Mesenchymal stem cell (in vitro differentiated cells and primary cell): ENCODE results near the gene CEP170.
"Not testable (repeated sequence)": the region's sequence is repeated elsewhere in the genome, so short reads cannot be mapped to it uniquely, and the experiment has no call there.

Experiments used
- DNase-seq: peaks from one replicate; pipeline ENCODE4 v3.0.0-alpha.2; 2013
- H2AFZ ChIP-seq: one replicate; pipeline ENCODE4 v1.6.1; 2013; ENCODE audit warnings: low read depth, mild to moderate bottlenecking, control low read depth, inconsistent platforms, low read length, moderate library complexity
- H2AK5ac ChIP-seq: 2 replicates; pipeline ENCODE4 v1.6.1; 2013; ENCODE audit warnings: low read length, moderate library complexity, mild to moderate bottlenecking, inconsistent platforms; ENCODE audit not compliant: severe bottlenecking
- H2BK120ac ChIP-seq: one replicate; pipeline ENCODE4 v1.6.1; 2013; ENCODE audit warnings: low read depth, mild to moderate bottlenecking, inconsistent platforms, low read length, moderate library complexity
- H2BK12ac ChIP-seq, 2 experiments: one replicate each; pipeline ENCODE4 v1.6.1; 2013; ENCODE audit warnings: inconsistent platforms in 2 of 2, low read length in 2 of 2, mild to moderate bottlenecking in 2 of 2, moderate library complexity in 2 of 2, control low read depth in 1 of 2
- H2BK15ac ChIP-seq: one replicate; pipeline ENCODE4 v1.6.1; 2013; ENCODE audit warnings: mild to moderate bottlenecking, low read depth, inconsistent platforms; ENCODE audit not compliant: poor library complexity, severe bottlenecking
- H2BK5ac ChIP-seq: 2 replicates; pipeline ENCODE4 v1.6.1; 2013; ENCODE audit warnings: low read depth, mild to moderate bottlenecking, low read length, control low read depth, inconsistent platforms; ENCODE audit not compliant: poor library complexity, severe bottlenecking
- H3K14ac ChIP-seq, 2 experiments: one replicate each; pipeline ENCODE4 v1.6.1; 2013; ENCODE audit warnings: inconsistent platforms in 2 of 2, low read length in 2 of 2, control low read depth in 1 of 2, mild to moderate bottlenecking in 1 of 2, moderate library complexity in 1 of 2
- H3K18ac ChIP-seq, 2 experiments: one replicate each; pipeline ENCODE4 v1.6.1; 2013; ENCODE audit warnings: inconsistent platforms in 2 of 2, low read length in 2 of 2, control low read depth in 1 of 2, low read depth in 1 of 2, mild to moderate bottlenecking in 1 of 2
- H3K23ac ChIP-seq, 2 experiments: one replicate each; pipeline ENCODE4 v1.6.1; 2013; ENCODE audit warnings: inconsistent platforms in 2 of 2, low read length in 2 of 2, mild to moderate bottlenecking in 2 of 2, moderate library complexity in 2 of 2, control low read depth in 1 of 2
- H3K27ac ChIP-seq: 2 replicates; pipeline ENCODE4 v1.5.1; 2013; ENCODE audit warnings: mild to moderate bottlenecking, moderate library complexity, low read length, control low read depth, inconsistent platforms; ENCODE audit not compliant: poor library complexity, severe bottlenecking
- H3K27me3 ChIP-seq, 2 experiments: 2 replicates each; pipeline versions ENCODE4 v1.6.1 to v1.7.0; 2013; ENCODE audit warnings: low read length in 2 of 2, mild to moderate bottlenecking in 2 of 2, moderate library complexity in 2 of 2, control low read depth in 1 of 2, inconsistent platforms in 1 of 2; ENCODE audit not compliant: control insufficient read depth in 1 of 2, insufficient read depth in 1 of 2
- H3K36me3 ChIP-seq, 2 experiments: 2 replicates each; pipeline versions ENCODE4 v1.6.1 to v1.7.0; 2013; ENCODE audit warnings: low read length in 2 of 2, control low read depth in 1 of 2, inconsistent platforms in 1 of 2, low read depth in 1 of 2, mild to moderate bottlenecking in 1 of 2; ENCODE audit not compliant: insufficient read depth in 2 of 2, control insufficient read depth in 1 of 2
- H3K4ac ChIP-seq, 2 experiments: one replicate each; pipeline ENCODE4 v1.6.1; 2013; ENCODE audit warnings: inconsistent platforms in 2 of 2, low read length in 2 of 2, mild to moderate bottlenecking in 2 of 2, moderate library complexity in 2 of 2, control low read depth in 1 of 2, low read depth in 1 of 2
- H3K4me1 ChIP-seq: 2 replicates; pipeline ENCODE4 v1.6.1; 2013; ENCODE audit warnings: low read depth, low read length, control low read depth; ENCODE audit not compliant: control insufficient read depth, insufficient read depth
- H3K4me2 ChIP-seq: 2 replicates; pipeline ENCODE4 v1.6.1; 2013; ENCODE audit warnings: low read length, mild to moderate bottlenecking, inconsistent platforms; ENCODE audit not compliant: poor library complexity, severe bottlenecking
- H3K4me3 ChIP-seq, 2 experiments: 2 replicates each; pipeline versions ENCODE4 v1.5.1 to v1.7.0; 2013; ENCODE audit warnings: low read length in 2 of 2, mild to moderate bottlenecking in 2 of 2, control low read depth in 1 of 2, low read depth in 1 of 2; ENCODE audit not compliant: insufficient read depth in 1 of 2
- H3K79me1 ChIP-seq: replicated peaks from 2 replicates; pipeline ENCODE4 v1.6.1; 2013; ENCODE audit warnings: mild to moderate bottlenecking, control low read depth, low read length, inconsistent platforms; ENCODE audit not compliant: poor library complexity, severe bottlenecking
- H3K9ac ChIP-seq: 2 replicates; pipeline ENCODE4 v1.7.0; 2013; ENCODE audit warnings: mild to moderate bottlenecking, low read length, moderate library complexity
- H3K9me3 ChIP-seq: 2 replicates; pipeline ENCODE4 v1.7.0; 2013; ENCODE audit warnings: mild to moderate bottlenecking, low read length; ENCODE audit not compliant: control insufficient read depth
- H4K8ac ChIP-seq: one replicate; pipeline ENCODE4 v1.6.1; 2013; ENCODE audit warnings: inconsistent platforms, mild to moderate bottlenecking, low read length, moderate library complexity
- H4K91ac ChIP-seq: one replicate; pipeline ENCODE4 v1.6.1; 2013; ENCODE audit warnings: mild to moderate bottlenecking, low read length, inconsistent platforms
- WGBS: methylation state at CpG from one replicate; pipeline ENCODE4 v1.1.7; 2013; ENCODE audit warnings: mixed read lengths; 5-methylcytosine and 5-hydroxymethylcytosine counted together

CEP170 gene

GRCh38 chr1:243216741-243217140 lies 38.3 kb downstream of the CEP170 start:
- Histone ChIP-seq H2AFZ (no peak overlapping the region), H2BK5ac (no peak overlapping the region), H2BK12ac (no peak overlapping the region), H2BK120ac (no peak overlapping the region), H4K8ac (no peak overlapping the region), H3K27me3 (no peaks in the 10 kb centered on the region), H3K4me2 (no peak overlapping the region), H3K18ac (no peak overlapping the region), H3K9ac (no peak overlapping the region), H3K4ac (no peak overlapping the region), H2AK5ac (no peak overlapping the region), H4K91ac (no peak overlapping the region), H3K14ac (no peak overlapping the region), H3K36me3 (peaks cover 8 to 82% of the 10 kb centered on the region in 2 experiments), H3K4me1 (peaks cover 3% of the 10 kb centered on the region), H3K4me3 (no peak overlapping the region), H3K23ac (no peak overlapping the region), H3K79me1 (peaks cover 6% of the 10 kb centered on the region), H3K27ac (no peak overlapping the region), H2BK15ac (no peak overlapping the region), H3K9me3 (no peaks in the 10 kb centered on the region)
- 100% methylated on average over 2 of the region's 2 CpGs for WGBS
- DNase-seq: no peak

- H3K27ac ChIP-seq, H3K23ac ChIP-seq, H3K18ac ChIP-seq, H2BK120ac ChIP-seq, H3K79me1 ChIP-seq, H3K14ac ChIP-seq, H3K4me1 ChIP-seq, H2BK5ac ChIP-seq, H3K9ac ChIP-seq, H2BK12ac ChIP-seq, H3K27me3 ChIP-seq, H2BK15ac ChIP-seq, H4K91ac ChIP-seq, H4K8ac ChIP-seq, H2AFZ ChIP-seq, H3K4ac ChIP-seq, H3K9me3 ChIP-seq, H3K4me3 ChIP-seq, DNase-seq, H2AK5ac ChIP-seq, H3K4me2 ChIP-seq: not testable (repeated sequence)
- WGBS: 70% methylated on average over 12 of the region's 12 CpGs
- peaks cover 7 to 73% of the 10 kb centered on the region in 2 experiments for H3K36me3 ChIP-seq
Observed at GRCh38 chr1:243215276-243215875, 39.7 kb downstream of the CEP170 start.

GRCh38 chr1:243213045-243213787 lies 41.9 kb downstream of the CEP170 start:
- H2BK15ac ChIP-seq: no peak overlapping the region
- H3K4me1 ChIP-seq: peaks cover 3% of the 10 kb centered on the region
- peaks cover 6 to 62% of the 10 kb centered on the region in 2 experiments for H3K36me3 ChIP-seq
- no peak overlapping the region for H2AK5ac ChIP-seq
- H3K27me3 ChIP-seq: no peaks in the 10 kb centered on the region
- H4K91ac ChIP-seq: no peak overlapping the region
- H2BK5ac ChIP-seq: peak overlapping the region; percentile 44
- H3K23ac ChIP-seq: no peak overlapping the region
- H4K8ac ChIP-seq: no peak overlapping the region
- no peak overlapping the region for H3K4me2 ChIP-seq
- H3K9me3 ChIP-seq: no peaks in the 10 kb centered on the region
- no peak overlapping the region for H3K27ac ChIP-seq
- no peak overlapping the region for H2BK12ac ChIP-seq
- no peak overlapping the region for H2AFZ ChIP-seq
- no peak overlapping the region for H3K4ac ChIP-seq
- no peak overlapping the region for H3K14ac ChIP-seq
- no peak overlapping the region for H2BK120ac ChIP-seq
- H3K4me3 ChIP-seq: no peak overlapping the region
- H3K9ac ChIP-seq: peak overlapping the region; percentile 68
- H3K18ac ChIP-seq: no peak overlapping the region
- peak; percentile 71 for DNase-seq
- WGBS: 61% methylated on average over 2 of the region's 4 CpGs
- H3K79me1 ChIP-seq: peaks cover 4% of the 10 kb centered on the region

- H3K18ac ChIP-seq, H4K8ac ChIP-seq, H3K23ac ChIP-seq, H3K4me3 ChIP-seq, H2BK15ac ChIP-seq, H2BK120ac ChIP-seq, H2BK12ac ChIP-seq, H3K27me3 ChIP-seq, H3K4me1 ChIP-seq, H2BK5ac ChIP-seq, H3K27ac ChIP-seq, H3K79me1 ChIP-seq, H3K4ac ChIP-seq, H2AFZ ChIP-seq, H3K9me3 ChIP-seq, H3K4me2 ChIP-seq, H4K91ac ChIP-seq, DNase-seq, H2AK5ac ChIP-seq, H3K14ac ChIP-seq: not testable (repeated sequence)
- Histone ChIP-seq H3K36me3 (peaks cover 3 to 51% of the 10 kb centered on the region in 2 experiments), H3K9ac (peak overlapping the region; percentile 68)
- no CpG with 5 or more reads among the region's 3 CpGs for whole genome bisulfite sequencing
Observed at GRCh38 chr1:243211984-243212383, 43.1 kb downstream of the CEP170 start.
